ENCODE measurements around the gene AK2. TPM values are rescaled to one million over a fixed set of nuclear protein-coding genes. Genes with fewer than 3 reads are reported as not detected.

AK2 gene
- total and polyA plus RNA-seq, 10 of the 15 experiments (the other 5 are each of a cell fraction or from before 2014, with no cell fraction given) = 52.3 to 500 (median 278) TPM

DNA sequence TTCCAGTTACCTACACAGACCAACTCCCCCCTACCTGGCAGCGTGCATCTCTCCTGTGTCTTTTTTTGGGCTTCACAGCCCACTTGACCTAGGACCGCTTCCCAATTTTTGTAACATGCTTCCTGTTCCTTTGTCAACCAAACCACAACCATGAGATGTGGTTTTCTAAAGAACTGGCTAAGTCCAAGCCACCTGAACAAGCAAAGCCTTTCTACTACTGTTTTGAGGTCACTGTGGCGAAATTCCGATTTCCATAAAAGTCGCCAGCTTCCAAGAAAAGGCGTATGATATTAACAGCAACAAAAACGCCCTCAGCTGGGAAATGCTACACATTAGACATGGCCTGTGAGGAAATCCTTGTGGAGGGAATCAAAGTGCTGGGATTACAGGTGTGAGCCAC lies 12.7 kb upstream of the AK2 start:
- Histone ChIP-seq H3K36me3 (ENCODE audit: control insufficient read depth in 2 of 2, insufficient read depth in 2 of 2, low read length in 1 of 2) (no peaks in the 10 kb centered on the region), H3K27me3 (replicated peaks in 1 of 2; ENCODE audit: control insufficient read depth in 2 of 2, insufficient read depth in 2 of 2, low read length in 1 of 2) (no peaks in the 10 kb centered on the region; a peak in 1 of 4 replicates), H3K4me1 (ENCODE audit: control insufficient read depth, insufficient read depth, low read length) (no peaks in the 10 kb centered on the region), H3K79me2 (ENCODE audit: control insufficient read depth, insufficient read depth, low read length) (no peaks in the 10 kb centered on the region), H3K9me3 (replicated peaks; ENCODE audit: control insufficient read depth, insufficient read depth, low read length) (no peaks in the 10 kb centered on the region), H3K4me2 (ENCODE audit: control insufficient read depth, insufficient read depth) (no peak overlapping the region), H3K9ac (ENCODE audit: control insufficient read depth, insufficient read depth, low read length) (no peak overlapping the region), H3K27ac (ENCODE audit: control insufficient read depth, insufficient read depth) (no peak overlapping the region), H2AFZ (ENCODE audit: control insufficient read depth, low read depth, low read length) (no peak overlapping the region), H4K20me1 (ENCODE audit: control insufficient read depth, insufficient read depth) (no peaks in the 10 kb centered on the region), H3K4me3 (no peak overlapping the region)
- SMC1A ChIA-PET (ENCODE audit: uncharacterized antibody, unreplicated experiment) = no interaction called here
- RAD21 ChIA-PET (ENCODE audit: unreplicated experiment) = no interaction called here
- no peak for FAIRE-seq
- intact Hi-C loops (cut with micrococcal nuclease; ENCODE audit: unreplicated experiment) (no loop called here), in situ Hi-C loops (cut with MboI) (no loop called here)
- no peak for DNase-seq (ENCODE audit: low read depth, low spot score)
- BruUV-seq (replicated peaks) = no TSS peak
- TF ChIP-seq SMAD1 (IDR thresholded peaks at IDR 0.05; ENCODE audit: low read depth, partially characterized antibody) (no peak), ETV6 (conservative IDR thresholded peaks at IDR 0.05 in 1 of 2, IDR thresholded peaks at IDR 0.05 in 1 of 2; ENCODE audit: borderline replicate concordance in 1 of 2, low read depth in 1 of 2) (no peak), GABPA (IDR thresholded peaks at IDR 0.05; ENCODE audit: low read depth) (no peak), FOXM1 (IDR thresholded peaks at IDR 0.05; ENCODE audit: low read depth, low read length) (no peak), WRNIP1 (IDR thresholded peaks at IDR 0.05; ENCODE audit: borderline replicate concordance, low read depth, low read length) (no peak), STAT3 (IDR thresholded peaks at IDR 0.05; ENCODE audit: low read depth, low read length) (no peak), ZNF207 (IDR thresholded peaks at IDR 0.05; ENCODE audit: borderline replicate concordance) (no peak), GATAD2B (conservative IDR thresholded peaks at IDR 0.05; ENCODE audit: low read depth) (no peak), NRF1 (conservative IDR thresholded peaks at IDR 0.05; ENCODE audit: low read depth, low read length) (no peak), TAF1 (IDR thresholded peaks at IDR 0.05; ENCODE audit: borderline replicate concordance, low read depth, low read length) (no peak), MEF2B (IDR thresholded peaks at IDR 0.05; ENCODE audit: partially characterized antibody, poor library complexity, severe bottlenecking) (no peak), EZH2 (IDR thresholded peaks at IDR 0.05; ENCODE audit: borderline replicate concordance, control insufficient read depth, low read depth, low read length) (no peak)
- TF ChIP-seq, protein P1, sequence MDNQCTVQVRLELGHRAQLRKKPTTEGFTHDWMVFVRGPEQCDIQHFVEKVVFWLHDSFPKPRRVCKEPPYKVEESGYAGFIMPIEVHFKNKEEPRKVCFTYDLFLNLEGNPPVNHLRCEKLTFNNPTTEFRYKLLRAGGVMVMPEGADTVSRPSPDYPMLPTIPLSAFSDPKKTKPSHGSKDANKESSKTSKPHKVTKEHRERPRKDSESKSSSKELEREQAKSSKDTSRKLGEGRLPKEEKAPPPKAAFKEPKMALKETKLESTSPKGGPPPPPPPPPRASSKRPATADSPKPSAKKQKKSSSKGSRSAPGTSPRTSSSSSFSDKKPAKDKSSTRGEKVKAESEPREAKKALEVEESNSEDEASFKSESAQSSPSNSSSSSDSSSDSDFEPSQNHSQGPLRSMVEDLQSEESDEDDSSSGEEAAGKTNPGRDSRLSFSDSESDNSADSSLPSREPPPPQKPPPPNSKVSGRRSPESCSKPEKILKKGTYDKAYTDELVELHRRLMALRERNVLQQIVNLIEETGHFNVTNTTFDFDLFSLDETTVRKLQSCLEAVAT (IDR thresholded peaks at IDR 0.05) = no peak
- TF ChIP-seq, protein P2, sequence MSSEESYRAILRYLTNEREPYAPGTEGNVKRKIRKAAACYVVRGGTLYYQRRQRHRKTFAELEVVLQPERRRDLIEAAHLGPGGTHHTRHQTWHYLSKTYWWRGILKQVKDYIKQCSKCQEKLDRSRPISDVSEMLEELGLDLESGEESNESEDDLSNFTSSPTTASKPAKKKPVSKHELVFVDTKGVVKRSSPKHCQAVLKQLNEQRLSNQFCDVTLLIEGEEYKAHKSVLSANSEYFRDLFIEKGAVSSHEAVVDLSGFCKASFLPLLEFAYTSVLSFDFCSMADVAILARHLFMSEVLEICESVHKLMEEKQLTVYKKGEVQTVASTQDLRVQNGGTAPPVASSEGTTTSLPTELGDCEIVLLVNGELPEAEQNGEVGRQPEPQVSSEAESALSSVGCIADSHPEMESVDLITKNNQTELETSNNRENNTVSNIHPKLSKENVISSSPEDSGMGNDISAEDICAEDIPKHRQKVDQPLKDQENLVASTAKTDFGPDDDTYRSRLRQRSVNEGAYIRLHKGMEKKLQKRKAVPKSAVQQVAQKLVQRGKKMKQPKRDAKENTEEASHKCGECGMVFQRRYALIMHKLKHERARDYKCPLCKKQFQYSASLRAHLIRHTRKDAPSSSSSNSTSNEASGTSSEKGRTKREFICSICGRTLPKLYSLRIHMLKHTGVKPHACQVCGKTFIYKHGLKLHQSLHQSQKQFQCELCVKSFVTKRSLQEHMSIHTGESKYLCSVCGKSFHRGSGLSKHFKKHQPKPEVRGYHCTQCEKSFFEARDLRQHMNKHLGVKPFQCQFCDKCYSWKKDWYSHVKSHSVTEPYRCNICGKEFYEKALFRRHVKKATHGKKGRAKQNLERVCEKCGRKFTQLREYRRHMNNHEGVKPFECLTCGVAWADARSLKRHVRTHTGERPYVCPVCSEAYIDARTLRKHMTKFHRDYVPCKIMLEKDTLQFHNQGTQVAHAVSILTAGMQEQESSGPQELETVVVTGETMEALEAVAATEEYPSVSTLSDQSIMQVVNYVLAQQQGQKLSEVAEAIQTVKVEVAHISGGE (CRISPR knock-in tag; IDR thresholded peaks at IDR 0.05) = no peak
- TF ChIP-seq, protein P3, sequence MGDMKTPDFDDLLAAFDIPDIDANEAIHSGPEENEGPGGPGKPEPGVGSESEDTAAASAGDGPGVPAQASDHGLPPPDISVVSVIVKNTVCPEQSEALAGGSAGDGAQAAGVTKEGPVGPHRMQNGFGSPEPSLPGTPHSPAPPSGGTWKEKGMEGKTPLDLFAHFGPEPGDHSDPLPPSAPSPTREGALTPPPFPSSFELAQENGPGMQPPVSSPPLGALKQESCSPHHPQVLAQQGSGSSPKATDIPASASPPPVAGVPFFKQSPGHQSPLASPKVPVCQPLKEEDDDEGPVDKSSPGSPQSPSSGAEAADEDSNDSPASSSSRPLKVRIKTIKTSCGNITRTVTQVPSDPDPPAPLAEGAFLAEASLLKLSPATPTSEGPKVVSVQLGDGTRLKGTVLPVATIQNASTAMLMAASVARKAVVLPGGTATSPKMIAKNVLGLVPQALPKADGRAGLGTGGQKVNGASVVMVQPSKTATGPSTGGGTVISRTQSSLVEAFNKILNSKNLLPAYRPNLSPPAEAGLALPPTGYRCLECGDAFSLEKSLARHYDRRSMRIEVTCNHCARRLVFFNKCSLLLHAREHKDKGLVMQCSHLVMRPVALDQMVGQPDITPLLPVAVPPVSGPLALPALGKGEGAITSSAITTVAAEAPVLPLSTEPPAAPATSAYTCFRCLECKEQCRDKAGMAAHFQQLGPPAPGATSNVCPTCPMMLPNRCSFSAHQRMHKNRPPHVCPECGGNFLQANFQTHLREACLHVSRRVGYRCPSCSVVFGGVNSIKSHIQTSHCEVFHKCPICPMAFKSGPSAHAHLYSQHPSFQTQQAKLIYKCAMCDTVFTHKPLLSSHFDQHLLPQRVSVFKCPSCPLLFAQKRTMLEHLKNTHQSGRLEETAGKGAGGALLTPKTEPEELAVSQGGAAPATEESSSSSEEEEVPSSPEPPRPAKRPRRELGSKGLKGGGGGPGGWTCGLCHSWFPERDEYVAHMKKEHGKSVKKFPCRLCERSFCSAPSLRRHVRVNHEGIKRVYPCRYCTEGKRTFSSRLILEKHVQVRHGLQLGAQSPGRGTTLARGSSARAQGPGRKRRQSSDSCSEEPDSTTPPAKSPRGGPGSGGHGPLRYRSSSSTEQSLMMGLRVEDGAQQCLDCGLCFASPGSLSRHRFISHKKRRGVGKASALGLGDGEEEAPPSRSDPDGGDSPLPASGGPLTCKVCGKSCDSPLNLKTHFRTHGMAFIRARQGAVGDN (IDR thresholded peaks at IDR 0.05) = no peak
- no peak for ATAC-seq
- 26% methylated on average over 7 of the region's 7 CpGs for WGBS (ENCODE audit: insufficient coverage, insufficient replicate concordance, low lambda C conversion rate, missing lambda C conversion rate)
- CTCF ChIA-PET = interaction anchor here (0.5 to 1.7 kb wide), 4 partner anchors 43 to 117 kb away, joined by 3 to 6 read pairs (median 3); no protein-coding TSS in a partner anchor
- POLR2A ChIA-PET = no interaction called here
